Measurements from ENCODE around the gene HOXA13. TPM values are rescaled to one million over a fixed set of nuclear protein-coding genes. Genes with fewer than 3 reads are reported as not detected.

The HOXA13 gene
- polyA plus RNA-seq, 1 of the 3 experiments (the other 2 are of a cell fraction) = not detected

GRCh38 chr7:27229448-27229847 lies 29.6 kb upstream of the HOXA13 start:
- WGBS (ENCODE audit: low lambda C conversion rate) = 22% methylated on average over 4 of the region's 4 CpGs
- Histone ChIP-seq H3K4me3 (ENCODE audit: low read depth in 2 of 2, low read length in 1 of 2) (no peak overlapping the region), H3K36me3 (replicated peaks in 1 of 2; ENCODE audit: control insufficient read depth in 1 of 2, insufficient read depth in 2 of 2, low read length in 1 of 2) (no peaks in the 10 kb centered on the region), H3F3A (replicated peaks; ENCODE audit: insufficient read depth) (no peaks in the 10 kb centered on the region), H2AFZ (ENCODE audit: low read depth) (no peak overlapping the region), H3K9ac (no peak overlapping the region), H3K27me3 (ENCODE audit: insufficient read depth) (peaks cover 70% of the 10 kb centered on the region), H3K9me3 (no peaks in the 10 kb centered on the region), H3K4me1 (ENCODE audit: control insufficient read depth in 1 of 2, insufficient read depth in 2 of 2, low read depth in 1 of 2, low read length in 1 of 2) (no peaks in the 10 kb centered on the region), H3K27ac (ENCODE audit: low read depth in 2 of 2, low read length in 1 of 2) (no peak overlapping the region), H3K4me2 (no peak overlapping the region), H3K9me2 (no peaks in the 10 kb centered on the region), H4K20me1 (ENCODE audit: insufficient read depth) (no peaks in the 10 kb centered on the region), H3K79me2 (ENCODE audit: insufficient read depth) (no peaks in the 10 kb centered on the region)
- TF ChIP-seq SMC3 (IDR thresholded peaks at IDR 0.05; ENCODE audit: low read depth, low read length) (no peak), EZH2phosphoT487 (IDR thresholded peaks at IDR 0.05; ENCODE audit: borderline replicate concordance, low read depth) (no peak), FOXM1 (IDR thresholded peaks at IDR 0.05; ENCODE audit: low read depth) (no peak), FOSL2 (IDR thresholded peaks at IDR 0.05; ENCODE audit: borderline replicate concordance, low read depth) (no peak), RCOR1 (IDR thresholded peaks at IDR 0.05; ENCODE audit: low read length) (no peak), POLR2AphosphoS5 (IDR thresholded peaks at IDR 0.05; ENCODE audit: low read depth, low read length) (no peak)
- ChIA-PET CTCF (interaction anchor here (0.8 to 8.2 kb wide), 5 partner anchors 9 to 347 kb away, joined by 3 to 79 read pairs (median 4); no protein-coding TSS in a partner anchor), POLR2A (no interaction called here)
- DNase-seq = no peak

GRCh38 chr7:27224983-27225934 lies 25.4 kb upstream of the HOXA13 start:
- no peak for TF ChIP-seq POLR2AphosphoS5 (IDR thresholded peaks at IDR 0.05; ENCODE audit: low read depth, low read length)
- TF ChIP-seq SIN3A (IDR thresholded peaks at IDR 0.05; ENCODE audit: borderline replicate concordance, low read depth, low read length) = no peak
- H3K36me3 ChIP-seq (replicated peaks in 1 of 2; ENCODE audit: control insufficient read depth in 1 of 2, insufficient read depth in 2 of 2, low read length in 1 of 2) = no peaks in the 10 kb centered on the region
- no peaks in the 10 kb centered on the region; the same call in 1 of the 2 replicates for H4K20me1 ChIP-seq (ENCODE audit: insufficient read depth)
- H3K27ac ChIP-seq (ENCODE audit: low read depth in 2 of 2, low read length in 1 of 2) = no peak overlapping the region
- POLR2A ChIA-PET = no interaction called here
- H3K4me1 ChIP-seq (ENCODE audit: control insufficient read depth in 1 of 2, insufficient read depth in 2 of 2, low read depth in 1 of 2, low read length in 1 of 2) = no peaks in the 10 kb centered on the region; a peak in 1 of 4 replicates
- no peak overlapping the region for H2AFZ ChIP-seq (ENCODE audit: low read depth)
- H3K9me2 ChIP-seq = no peaks in the 10 kb centered on the region
- peaks cover 95% of the 10 kb centered on the region for H3K27me3 ChIP-seq (ENCODE audit: insufficient read depth)
- 26% methylated on average over 59 of the region's 61 CpGs for WGBS (ENCODE audit: low lambda C conversion rate)
- CTCF ChIA-PET = interaction anchor here (0.8 to 8.2 kb wide), 6 partner anchors 10 to 351 kb away, joined by 3 to 79 read pairs (median 4); no protein-coding TSS in a partner anchor
- no peak for DNase-seq
- H3K4me3 ChIP-seq (ENCODE audit: low read depth in 2 of 2, low read length in 1 of 2) = no peak overlapping the region
- H3K9ac ChIP-seq = no peak overlapping the region
- H3K79me2 ChIP-seq (ENCODE audit: insufficient read depth) = no peaks in the 10 kb centered on the region
- no peak overlapping the region for H3K4me2 ChIP-seq
- no peaks in the 10 kb centered on the region for H3K9me3 ChIP-seq
- no peaks in the 10 kb centered on the region for H3F3A ChIP-seq (replicated peaks; ENCODE audit: insufficient read depth)

- TF ChIP-seq FOXJ3 (CRISPR knock-in tag; IDR thresholded peaks at IDR 0.05) (no peak), EZH2phosphoT487 (IDR thresholded peaks at IDR 0.05; ENCODE audit: borderline replicate concordance, low read depth) (no peak; the same call in 1 of the 2 replicates), USF1 (IDR thresholded peaks at IDR 0.05; ENCODE audit: borderline replicate concordance, low read depth) (no peak), NFIC (IDR thresholded peaks at IDR 0.05; ENCODE audit: borderline replicate concordance) (no peak), REST (IDR thresholded peaks at IDR 0.05; ENCODE audit: low read depth, low read length) (no peak), ELF1 (IDR thresholded peaks at IDR 0.05) (no peak), MXI1 (IDR thresholded peaks at IDR 0.05; ENCODE audit: low read depth, low read length) (no peak), SMC3 (IDR thresholded peaks at IDR 0.05; ENCODE audit: low read depth, low read length) (no peak)
- CTCF ChIA-PET = interaction anchor here (1.3 to 8.2 kb wide), 7 partner anchors 10 to 795 kb away, joined by 3 to 79 read pairs (median 5); partner anchors contain the start of gene HOXA13
- POLR2A ChIA-PET = no interaction called here
Measured at GRCh38 chr7:27223941-27224575, 24.2 kb upstream of the HOXA13 start.

More at GRCh38 chr7:27223941-27224575, 24.2 kb upstream of the HOXA13 start:
- Histone ChIP-seq H3K79me2 (ENCODE audit: insufficient read depth) (no peaks in the 10 kb centered on the region), H3K4me3 (ENCODE audit: low read depth in 2 of 2, low read length in 1 of 2) (no peak overlapping the region), H3K4me1 (ENCODE audit: control insufficient read depth in 1 of 2, insufficient read depth in 2 of 2, low read depth in 1 of 2, low read length in 1 of 2) (no peaks in the 10 kb centered on the region; a peak in 1 of 4 replicates), H3K27me3 (ENCODE audit: insufficient read depth) (peaks cover 95% of the 10 kb centered on the region), H3K9me2 (no peaks in the 10 kb centered on the region), H3K4me2 (no peak overlapping the region), H3K9ac (no peak overlapping the region), H3K27ac (ENCODE audit: low read depth in 2 of 2, low read length in 1 of 2) (no peak overlapping the region), H3K36me3 (replicated peaks in 1 of 2; ENCODE audit: control insufficient read depth in 1 of 2, insufficient read depth in 2 of 2, low read length in 1 of 2) (no peaks in the 10 kb centered on the region), H3K9me3 (no peaks in the 10 kb centered on the region), H4K20me1 (ENCODE audit: insufficient read depth) (no peaks in the 10 kb centered on the region; the same call in 1 of the 2 replicates), H2AFZ (ENCODE audit: low read depth) (no peak overlapping the region), H3F3A (replicated peaks; ENCODE audit: insufficient read depth) (no peaks in the 10 kb centered on the region)
- no peak for DNase-seq

Data from SK-N-SH (cell line).